Endothelial cell of umbilical vein (primary cell): Measurements from ENCODE around the gene ATP6V1F. TPM values are rescaled to one million over a fixed set of nuclear protein-coding genes. Genes with fewer than 3 reads are reported as not detected.
A peak's percentile ranks its signal among the peaks of the same experiment; 100 is the strongest.

Experiments used
- BruUV-seq: library from RNA; stranded (reverse); fragments of 400-500 nt; replicated peaks from 2 replicates; lab custom pipeline; 2021; lab: Mats Ljungman, UMichigan
- CTCF ChIA-PET: fragments of 300-600, 350-600 bp; sonication (Branson Sonifier 250); formaldehyde crosslinking; loops from one replicate; lab custom pipeline; 2021; ENCODE audit warnings: antibody characterized with exemption, inconsistent platforms; lab: Charles Lee
- POLR2A ChIA-PET: fragments of 300-600, 350-600 bp; sonication (Branson Sonifier 250); formaldehyde crosslinking; loops from one replicate; lab custom pipeline; 2021; ENCODE audit warnings: antibody characterized with exemption, inconsistent platforms; lab: Charles Lee
- DNase-seq: peaks from one replicate; pipeline ENCODE4 v3.0.0-alpha.2; 2011; ENCODE audit warnings: low read depth, low spot score
- FAIRE-seq: peaks from 2 replicates; lab custom pipeline; 2011; peaks lifted over from hg19 to GRCh38; lab: Jason Lieb, UNC
- H2AFZ ChIP-seq: 2 replicates; pipeline ENCODE4 v1.6.0; 2012; ENCODE audit warnings: low read depth, low read length, control low read depth, inconsistent platforms
- H3K27ac ChIP-seq: 2 replicates; pipeline ENCODE4 v1.5.1; 2011; ENCODE audit warnings: low read depth, mild to moderate bottlenecking, control low read depth, low read length, moderate library complexity; ENCODE audit not compliant: insufficient read depth
- H3K27me3 ChIP-seq, 2 experiments: 2 replicates each; pipeline versions ENCODE4 v1.6.0 to v1.6.1; 2011; ENCODE audit warnings: low read length in 2 of 2, mixed read lengths in 1 of 2; ENCODE audit not compliant: control insufficient read depth in 2 of 2, insufficient read depth in 2 of 2
- H3K36me3 ChIP-seq, 2 experiments: 2 replicates in 1 of 2; 3 replicates in 1 of 2; pipeline ENCODE4 v1.5.1; 2011; ENCODE audit warnings: low read length in 2 of 2, mild to moderate bottlenecking in 1 of 2, moderate library complexity in 1 of 2; ENCODE audit not compliant: control insufficient read depth in 2 of 2, insufficient read depth in 2 of 2; ENCODE audit errors: extremely low read depth in 1 of 2
- H3K4me1 ChIP-seq: 3 replicates; pipeline ENCODE4 v1.5.1; 2011; ENCODE audit warnings: mild to moderate bottlenecking, low read length; ENCODE audit not compliant: control insufficient read depth, insufficient read depth; ENCODE audit errors: extremely low read depth
- H3K4me2 ChIP-seq: 2 replicates; pipeline ENCODE4 v1.6.1; 2011; ENCODE audit warnings: low read length, control low read depth, mixed read lengths; ENCODE audit not compliant: insufficient read depth
- H3K4me3 ChIP-seq, 3 experiments: fragments of 200-600 bp in 1 of 3; sonication (generic), shearing (Covaris generic) in 1 of 3; replicated peaks in 1 of 3; 2 replicates each; pipeline ENCODE4 v1.5.1; 2011 to 2016; ENCODE audit warnings: control low read depth in 3 of 3, low read length in 3 of 3, mild to moderate bottlenecking in 2 of 3, inconsistent platforms in 1 of 3, low read depth in 1 of 3, moderate library complexity in 1 of 3; ENCODE audit not compliant: insufficient read depth in 1 of 3
- H3K79me2 ChIP-seq: 2 replicates; pipeline ENCODE4 v1.6.0; 2012; ENCODE audit warnings: low read length, inconsistent platforms; ENCODE audit not compliant: control insufficient read depth, insufficient read depth
- H3K9ac ChIP-seq: replicated peaks from 2 replicates; pipeline ENCODE3; 2011; ENCODE audit warnings: low read length, control low read depth; ENCODE audit not compliant: insufficient read depth; ENCODE audit errors: extremely low read depth
- H3K9me1 ChIP-seq: replicated peaks from 3 replicates; pipeline ENCODE4 v1.6.0; 2011; ENCODE audit warnings: mild to moderate bottlenecking, low read length; ENCODE audit not compliant: control insufficient read depth, insufficient read depth; ENCODE audit errors: extremely low read depth
- H3K9me3 ChIP-seq: replicated peaks from 2 replicates; pipeline ENCODE4 v1.5.1; 2012; ENCODE audit warnings: low read length, inconsistent platforms; ENCODE audit not compliant: control insufficient read depth, insufficient read depth
- H4K20me1 ChIP-seq: replicated peaks from 2 replicates; pipeline ENCODE3; 2011; ENCODE audit warnings: mild to moderate bottlenecking, low read length; ENCODE audit not compliant: control insufficient read depth, insufficient read depth; ENCODE audit errors: extremely low read depth
- GATA2 ChIP-seq: IDR thresholded peaks from 2 replicates; pipeline ENCODE4 v1.7.0; 2011; ENCODE audit warnings: low read depth, mild to moderate bottlenecking, moderate library complexity, mixed read lengths, low read length; ENCODE audit not compliant: insufficient read length, insufficient read depth
- MYC ChIP-seq: IDR thresholded peaks from one replicate; pipeline ENCODE4 v1.6.1; 2011; ENCODE audit warnings: mild to moderate bottlenecking, low read depth, low read length
- POLR2AphosphoS5 ChIP-seq: IDR thresholded peaks from 2 replicates; pipeline ENCODE4 v1.6.1; 2012; ENCODE audit warnings: low read depth, mild to moderate bottlenecking, control low read depth, low read length, moderate library complexity; ENCODE audit not compliant: insufficient read depth
- dilution Hi-C: fragments of 300-500 bp; cut with MboI; formaldehyde crosslinking; loops from one replicate; pipeline ENCODE4 v1.15.0; 2019; ENCODE audit warnings: low sequenced_read_pairs; ENCODE audit not compliant: extremely low pct_ligation_motif_present
- intact Hi-C: fragments of 100-400 bp; cut with micrococcal nuclease; formaldehyde crosslinking; loops from one replicate; pipeline ENCODE4 v1.10.0; 2022
- polyA plus RNA-seq, 4 experiments: library from polyadenylated mRNA; depleted of rRNA in 3 of 4; stranded (reverse) in 3 of 4; unstranded in 1 of 4; fragments of >200 nt; gene quantifications; 2 replicates each; pipeline versions ENCODE4 v1.2.1 to v1.2.3, GENCODE V29; 2011 to 2012; ENCODE audit warnings: missing spikeins in 1 of 4
- total RNA-seq: library from RNA; stranded (reverse); gene quantifications from 2 replicates; pipeline ENCODE4 v1.2.3, GENCODE V29; 2021
- TF ChIP-seq, protein P1 (sequence below), 2 donors: IDR thresholded peaks; 1 replicate in 1 of 2; 2 replicates in 1 of 2; pipeline ENCODE4 v1.5.1; 2011; ENCODE audit warnings: low read length in 2 of 2, mild to moderate bottlenecking in 2 of 2, moderate library complexity in 2 of 2, control low read depth in 1 of 2, inconsistent platforms in 1 of 2, low read depth in 1 of 2; ENCODE audit not compliant: insufficient read depth in 1 of 2; ENCODE audit errors: extremely low read depth in 1 of 2

Gene ATP6V1F
- total and polyA plus RNA-seq, 2 donors (not counting 3 experiments of a cell fraction or from before 2014, with no cell fraction given), result 156 to 360 TPM

DNA sequence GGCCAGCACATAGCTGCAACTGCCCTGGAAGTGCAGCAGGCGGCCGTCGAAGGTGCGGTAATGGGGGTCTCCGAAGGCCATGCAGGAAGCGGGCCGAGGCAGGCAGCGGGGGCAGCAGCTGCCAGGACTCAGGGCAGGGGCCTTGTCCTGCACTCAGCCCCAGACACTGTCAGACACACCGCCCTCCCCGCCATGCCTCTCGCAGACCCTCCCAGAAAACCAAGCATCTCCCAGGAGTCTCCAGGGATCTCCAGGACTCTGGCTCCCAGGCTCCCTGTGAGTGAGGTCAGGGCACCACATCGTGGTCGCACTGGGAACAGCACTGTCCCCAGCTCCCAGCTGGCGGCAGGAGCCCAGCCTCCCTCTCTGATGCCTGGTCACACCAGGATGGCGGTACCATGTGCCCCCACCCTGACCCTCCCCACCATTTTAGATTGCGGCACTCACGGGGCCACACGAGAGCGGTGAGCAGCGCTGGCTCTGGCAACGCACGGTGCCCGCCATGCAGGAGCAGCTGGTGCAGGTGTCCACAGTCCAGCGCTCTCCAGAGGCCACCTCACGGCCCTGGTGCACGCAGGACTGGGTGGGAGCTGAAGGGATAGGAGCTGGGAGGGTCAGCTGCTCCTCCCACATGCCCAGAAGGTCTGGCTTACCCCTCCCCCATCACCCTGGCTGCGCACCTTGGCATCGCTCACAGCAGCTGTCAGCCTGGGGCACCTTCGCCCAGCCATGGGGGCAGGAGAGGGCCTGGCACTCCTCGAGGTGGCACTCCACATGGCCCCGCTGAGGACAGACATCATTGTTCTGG, 17.5 kb downstream of the ATP6V1F start:
- POLR2A ChIA-PET, result no interaction called here
- dilution Hi-C loops, result no loop called here
- no TSS peak for BruUV-seq

More for the DNA sequence above, 17.5 kb downstream of the ATP6V1F start:
- Histone ChIP-seq H3K9me1 (no peaks in the 10 kb centered on the region), H4K20me1 (no peaks in the 10 kb centered on the region), H3K4me1 (no peaks in the 10 kb centered on the region), H3K9me3 (no peaks in the 10 kb centered on the region), H3K79me2 (no peaks in the 10 kb centered on the region), H2AFZ (no peak overlapping the region), H3K4me2 (no peak overlapping the region), H3K4me3 (no peak overlapping the region), H3K36me3 (no peaks in the 10 kb centered on the region), H3K9ac (no peak overlapping the region), H3K27ac (no peak overlapping the region), H3K27me3 (peaks cover 0 to 2% of the 10 kb centered on the region in 2 experiments)
- DNase-seq (peak; percentile 51), FAIRE-seq (peak; percentile 94)
- CTCF ChIA-PET, result interaction anchor here (0.7 to 3.6 kb wide), 17 partner anchors 10 to 455 kb away, joined by 3 to 41 read pairs (median 4); partner anchors contain the start of gene ATP6V1F
- intact Hi-C loops, result loop anchor here (1.0 to 5.0 kb wide), 5 partner anchors 17 to 453 kb away; partner anchors contain the start of gene METTL2B
- no peak for TF ChIP-seq POLR2AphosphoS5
- no peak for TF ChIP-seq GATA2
- TF ChIP-seq, protein P1, sequence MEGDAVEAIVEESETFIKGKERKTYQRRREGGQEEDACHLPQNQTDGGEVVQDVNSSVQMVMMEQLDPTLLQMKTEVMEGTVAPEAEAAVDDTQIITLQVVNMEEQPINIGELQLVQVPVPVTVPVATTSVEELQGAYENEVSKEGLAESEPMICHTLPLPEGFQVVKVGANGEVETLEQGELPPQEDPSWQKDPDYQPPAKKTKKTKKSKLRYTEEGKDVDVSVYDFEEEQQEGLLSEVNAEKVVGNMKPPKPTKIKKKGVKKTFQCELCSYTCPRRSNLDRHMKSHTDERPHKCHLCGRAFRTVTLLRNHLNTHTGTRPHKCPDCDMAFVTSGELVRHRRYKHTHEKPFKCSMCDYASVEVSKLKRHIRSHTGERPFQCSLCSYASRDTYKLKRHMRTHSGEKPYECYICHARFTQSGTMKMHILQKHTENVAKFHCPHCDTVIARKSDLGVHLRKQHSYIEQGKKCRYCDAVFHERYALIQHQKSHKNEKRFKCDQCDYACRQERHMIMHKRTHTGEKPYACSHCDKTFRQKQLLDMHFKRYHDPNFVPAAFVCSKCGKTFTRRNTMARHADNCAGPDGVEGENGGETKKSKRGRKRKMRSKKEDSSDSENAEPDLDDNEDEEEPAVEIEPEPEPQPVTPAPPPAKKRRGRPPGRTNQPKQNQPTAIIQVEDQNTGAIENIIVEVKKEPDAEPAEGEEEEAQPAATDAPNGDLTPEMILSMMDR (IDR thresholded peaks at IDR 0.05; ENCODE audit: extremely low read depth in 1 of 2, insufficient read depth in 1 of 2, low read depth in 1 of 2, low read length in 2 of 2), result peak; percentile 71 to 83
- no peak for TF ChIP-seq MYC
